ENCODE results near the gene TEX13B. TPM values are rescaled to one million over a fixed set of nuclear protein-coding genes. Genes with fewer than 3 reads are reported as not detected.
"Not testable (repeated sequence)": the region's sequence is repeated elsewhere in the genome, so short reads cannot be mapped to it uniquely, and the experiment has no call there.

Gene TEX13B
- polyA plus RNA-seq (ENCODE audit: insufficient read length in 4 of 4) = not detected

- DNase-seq (ENCODE audit: low read depth in 4 of 4, low spot score in 2 of 4) = no peak
Observed at GRCh38 chrX:107982356-107982755, at the start of gene TEX13B. Gene TEX13B, minus strand, starts transcription at chrX:107982370. Its CDS starts 243 bp downstream, at chrX:107982127.

GRCh38 chrX:108029928-108030711 is 48.0 kb upstream of the TEX13B start:
- no peak for DNase-seq (ENCODE audit: low read depth in 4 of 4, low spot score in 2 of 4)

- no peak for DNase-seq (ENCODE audit: low read depth in 4 of 4, low spot score in 2 of 4)
Observed at GRCh38 chrX:108028854-108029253, 46.7 kb upstream of the TEX13B start.

- no peak for DNase-seq (ENCODE audit: low read depth in 4 of 4, low spot score in 2 of 4)
Observed at GRCh38 chrX:108025954-108026600, 43.9 kb upstream of the TEX13B start.

- no peak for DNase-seq (ENCODE audit: low read depth in 4 of 4, low spot score in 2 of 4)
Observed at GRCh38 chrX:108025376-108025775, 43.2 kb upstream of the TEX13B start.

GRCh38 chrX:108022491-108023089 is 40.4 kb upstream of the TEX13B start:
- DNase-seq (ENCODE audit: low read depth in 4 of 4, low spot score in 2 of 4) = no peak

GRCh38 chrX:108020631-108021030 is 38.5 kb upstream of the TEX13B start:
- no peak for DNase-seq (ENCODE audit: low read depth in 4 of 4, low spot score in 2 of 4)

GRCh38 chrX:108019382-108019875 is 37.3 kb upstream of the TEX13B start:
- no peak for DNase-seq (ENCODE audit: low read depth in 4 of 4, low spot score in 2 of 4)

GRCh38 chrX:108018656-108019381 is 36.6 kb upstream of the TEX13B start:
- no peak for DNase-seq (ENCODE audit: low read depth in 4 of 4, low spot score in 2 of 4)

GRCh38 chrX:108001218-108001814 is 19.1 kb upstream of the TEX13B start:
- no peak for DNase-seq (ENCODE audit: low read depth in 4 of 4, low spot score in 2 of 4)

GRCh38 chrX:108000751-108001150 is 18.6 kb upstream of the TEX13B start:
- DNase-seq (ENCODE audit: low read depth in 4 of 4, low spot score in 2 of 4) = no peak

GRCh38 chrX:107996124-107996523 is 14.0 kb upstream of the TEX13B start:
- DNase-seq (ENCODE audit: low read depth in 4 of 4, low spot score in 2 of 4) = no peak

- DNase-seq (ENCODE audit: low read depth in 4 of 4, low spot score in 2 of 4) = no peak
Observed at GRCh38 chrX:107985033-107985432, 2.9 kb upstream of the TEX13B start.

- no peak for DNase-seq (ENCODE audit: low read depth in 4 of 4, low spot score in 2 of 4)
Observed at GRCh38 chrX:107979534-107979933, 2.6 kb downstream of the TEX13B start.

- DNase-seq (ENCODE audit: low read depth in 4 of 4, low spot score in 2 of 4) = no peak
Observed at GRCh38 chrX:107978707-107979307, 3.4 kb downstream of the TEX13B start.

- DNase-seq (ENCODE audit: low read depth in 4 of 4, low spot score in 2 of 4) = no peak
Observed at GRCh38 chrX:107978071-107978470, 4.1 kb downstream of the TEX13B start.

GRCh38 chrX:107971636-107972035 is 10.5 kb downstream of the TEX13B start:
- DNase-seq (ENCODE audit: low read depth in 4 of 4, low spot score in 2 of 4) = no peak

GRCh38 chrX:107970073-107970472 is 12.1 kb downstream of the TEX13B start:
- DNase-seq (ENCODE audit: low read depth in 4 of 4, low spot score in 2 of 4) = no peak

- no peak for DNase-seq (ENCODE audit: low read depth in 4 of 4, low spot score in 2 of 4)
Observed at GRCh38 chrX:107968623-107969022, 13.5 kb downstream of the TEX13B start.

GRCh38 chrX:107955337-107955736 is 26.8 kb downstream of the TEX13B start:
- not testable (repeated sequence) for DNase-seq (ENCODE audit: low read depth in 4 of 4, low spot score in 2 of 4)
